ENCODE measurements around the gene PDE10A. TPM values are rescaled to one million over a fixed set of nuclear protein-coding genes. Genes with fewer than 3 reads are reported as not detected.

The PDE10A gene
- total RNA-seq, 2 experiments from 2014 or later = not detected

- no peak for DNase-seq
- no peaks in the 10 kb centered on the region for H3K4me1 Mint-ChIP-seq
- H3K4me3 Mint-ChIP-seq = no peak overlapping the region
- ChIA-PET POLR2A (no interaction called here), CTCF (no interaction called here)
- no peaks in the 10 kb centered on the region for H3K36me3 Mint-ChIP-seq (ENCODE audit: low read depth)
- peaks cover 22% of the 10 kb centered on the region for H3K9me3 Mint-ChIP-seq
- H3K27me3 Mint-ChIP-seq = no peaks in the 10 kb centered on the region
- no peak overlapping the region for H3K27ac Mint-ChIP-seq
These were observed 361.4 kb downstream of the PDE10A start for GRCh38 chr6:165301372-165302246.

- H3K9me3 Mint-ChIP-seq = peaks cover 27% of the 10 kb centered on the region
- no peaks in the 10 kb centered on the region for H3K36me3 Mint-ChIP-seq (ENCODE audit: low read depth)
- CTCF ChIA-PET = no interaction called here
- no peak for DNase-seq
- H3K27ac Mint-ChIP-seq = no peak overlapping the region
- no peaks in the 10 kb centered on the region for H3K4me1 Mint-ChIP-seq
- POLR2A ChIA-PET = no interaction called here
- H3K4me3 Mint-ChIP-seq = no peak overlapping the region
- H3K27me3 Mint-ChIP-seq = no peaks in the 10 kb centered on the region
These were observed 362.6 kb downstream of the PDE10A start for GRCh38 chr6:165300422-165300936.

GRCh38 chr6:165298875-165299274, 364.2 kb downstream of the PDE10A start:
- H3K9me3 Mint-ChIP-seq = peaks cover 27% of the 10 kb centered on the region
- no peak overlapping the region for H3K27ac Mint-ChIP-seq
- DNase-seq = no peak
- H3K4me3 Mint-ChIP-seq = no peak overlapping the region
- ChIA-PET CTCF (no interaction called here), POLR2A (no interaction called here)
- H3K4me1 Mint-ChIP-seq = no peaks in the 10 kb centered on the region
- no peaks in the 10 kb centered on the region for H3K27me3 Mint-ChIP-seq
- no peaks in the 10 kb centered on the region for H3K36me3 Mint-ChIP-seq (ENCODE audit: low read depth)

GRCh38 chr6:165298402-165298801, 364.6 kb downstream of the PDE10A start:
- CTCF ChIA-PET = no interaction called here
- no peak overlapping the region for H3K4me3 Mint-ChIP-seq

GRCh38 chr6:165292657-165293056, 370.4 kb downstream of the PDE10A start:
- Mint-ChIP-seq H3K36me3 (ENCODE audit: low read depth) (no peaks in the 10 kb centered on the region), H3K27me3 (no peaks in the 10 kb centered on the region), H3K4me3 (no peak overlapping the region), H3K27ac (no peak overlapping the region), H3K9me3 (peaks cover 15% of the 10 kb centered on the region), H3K4me1 (no peaks in the 10 kb centered on the region)
- DNase-seq = no peak
- ChIA-PET POLR2A (no interaction called here), CTCF (no interaction called here)

More at GRCh38 chr6:165298402-165298801, 364.6 kb downstream of the PDE10A start:
- no peak overlapping the region for H3K27ac Mint-ChIP-seq
- no peaks in the 10 kb centered on the region for H3K27me3 Mint-ChIP-seq
- H3K4me1 Mint-ChIP-seq = no peaks in the 10 kb centered on the region
- no peak for DNase-seq
- peaks cover 27% of the 10 kb centered on the region for H3K9me3 Mint-ChIP-seq
- H3K36me3 Mint-ChIP-seq (ENCODE audit: low read depth) = no peaks in the 10 kb centered on the region
- POLR2A ChIA-PET = no interaction called here
